Type B pancreatic cell (in vitro differentiated cells): ENCODE measurements around the gene PPP1R1B. TPM values are rescaled to one million over a fixed set of nuclear protein-coding genes. Genes with fewer than 3 reads are reported as not detected.

ENCODE experiments used
- DNase-seq: peaks from one replicate; pipeline ENCODE4 v3.0.0; 2021; ENCODE audit warnings: mixed read lengths; ENCODE audit not compliant: unreplicated experiment; ENCODE audit errors: extremely low spot score
- H3K27ac Mint-ChIP-seq: 2 replicates; pipeline ENCODE4 v1.8.0; 2021; ENCODE audit warnings: mild to moderate bottlenecking, mixed read lengths
- H3K27me3 Mint-ChIP-seq: 2 replicates; pipeline ENCODE4 v1.8.0; 2021; ENCODE audit warnings: mixed read lengths
- H3K36me3 Mint-ChIP-seq: 2 replicates; pipeline ENCODE4 v1.8.0; 2021; ENCODE audit warnings: mixed read lengths
- H3K4me1 Mint-ChIP-seq: one replicate; pipeline ENCODE4 v1.8.0; 2021; ENCODE audit warnings: mixed read lengths; ENCODE audit not compliant: unreplicated experiment
- H3K4me3 Mint-ChIP-seq: 2 replicates; pipeline ENCODE4 v1.8.0; 2021; ENCODE audit warnings: mild to moderate bottlenecking, mixed read lengths
- H3K9me3 Mint-ChIP-seq: 2 replicates; pipeline ENCODE4 v1.8.0; 2021; ENCODE audit warnings: mixed read lengths
- total RNA-seq: library from RNA; stranded (reverse); gene quantifications from 2 replicates; pipeline ENCODE4 v1.2.1, GENCODE V29; 2021; ENCODE audit warnings: low replicate concordance
- TF ChIP-seq, protein P1 (sequence below): fragments of 200-600 bp; sonication (generic); conservative IDR thresholded peaks from 2 replicates; pipeline ENCODE4 v1.5.0; 2021; ENCODE audit warnings: antibody characterized with exemption, mild to moderate bottlenecking

Gene PPP1R1B
- total RNA-seq, 1 donor from 2014 or later: 3.7 TPM

DNA sequence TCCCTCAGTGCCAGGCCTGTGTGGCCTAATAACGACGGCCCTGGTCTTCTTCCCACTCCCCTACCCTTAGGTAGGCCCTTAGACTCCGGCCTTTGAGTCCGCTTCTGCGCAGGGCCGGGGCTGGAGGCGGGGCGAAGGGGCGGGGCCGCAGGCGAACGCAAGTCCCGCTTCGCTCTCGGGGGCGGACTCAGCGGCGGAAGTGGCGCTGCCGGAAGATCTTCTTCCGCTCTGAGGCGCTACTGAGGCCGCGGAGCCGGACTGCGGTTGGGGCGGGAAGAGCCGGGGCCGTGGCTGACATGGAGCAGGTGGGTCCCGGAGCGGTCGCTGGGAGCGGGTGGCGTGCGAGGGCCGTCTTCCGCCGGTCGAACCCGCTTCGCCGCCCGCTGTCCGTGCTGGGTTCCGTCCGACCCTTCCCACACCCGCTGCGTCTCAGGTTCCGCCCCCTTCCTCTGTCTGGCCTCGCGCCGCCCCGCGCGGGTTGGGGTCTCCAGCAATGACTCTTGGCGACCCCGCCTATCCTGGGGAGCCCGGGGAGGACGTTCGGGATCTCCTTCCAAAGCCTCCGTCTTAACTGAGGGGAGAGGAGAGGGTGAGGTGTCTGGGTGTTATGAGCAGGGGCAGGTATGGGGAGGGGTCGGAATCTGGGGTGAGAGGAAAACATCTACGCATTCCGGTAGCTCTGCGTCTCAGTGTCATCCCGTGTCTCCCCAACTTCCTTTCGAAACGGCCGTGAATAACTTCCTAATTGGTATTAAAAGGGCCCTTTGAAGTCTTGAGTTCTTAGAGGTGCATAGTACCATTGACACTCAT is 10.4 kb downstream of the PPP1R1B start, which contains the start of gene STARD3:
STARD3 (plus strand) TSS at position 218 of the 810 bp plus-strand sequence. CDS start 16,388 bp downstream, outside the sequence.
- H3K27me3 Mint-ChIP-seq: no peaks in the 10 kb centered on the region
- H3K27ac Mint-ChIP-seq: peak within 1 kb of the TSS; percentile 64
- H3K9me3 Mint-ChIP-seq: no peaks in the 10 kb centered on the region
- TF ChIP-seq, protein P1, sequence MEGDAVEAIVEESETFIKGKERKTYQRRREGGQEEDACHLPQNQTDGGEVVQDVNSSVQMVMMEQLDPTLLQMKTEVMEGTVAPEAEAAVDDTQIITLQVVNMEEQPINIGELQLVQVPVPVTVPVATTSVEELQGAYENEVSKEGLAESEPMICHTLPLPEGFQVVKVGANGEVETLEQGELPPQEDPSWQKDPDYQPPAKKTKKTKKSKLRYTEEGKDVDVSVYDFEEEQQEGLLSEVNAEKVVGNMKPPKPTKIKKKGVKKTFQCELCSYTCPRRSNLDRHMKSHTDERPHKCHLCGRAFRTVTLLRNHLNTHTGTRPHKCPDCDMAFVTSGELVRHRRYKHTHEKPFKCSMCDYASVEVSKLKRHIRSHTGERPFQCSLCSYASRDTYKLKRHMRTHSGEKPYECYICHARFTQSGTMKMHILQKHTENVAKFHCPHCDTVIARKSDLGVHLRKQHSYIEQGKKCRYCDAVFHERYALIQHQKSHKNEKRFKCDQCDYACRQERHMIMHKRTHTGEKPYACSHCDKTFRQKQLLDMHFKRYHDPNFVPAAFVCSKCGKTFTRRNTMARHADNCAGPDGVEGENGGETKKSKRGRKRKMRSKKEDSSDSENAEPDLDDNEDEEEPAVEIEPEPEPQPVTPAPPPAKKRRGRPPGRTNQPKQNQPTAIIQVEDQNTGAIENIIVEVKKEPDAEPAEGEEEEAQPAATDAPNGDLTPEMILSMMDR: peak; percentile 12
- peak within 1 kb of the TSS; percentile 91 for H3K4me3 Mint-ChIP-seq
- no peaks in the 10 kb centered on the region for H3K36me3 Mint-ChIP-seq
- DNase-seq: peak; percentile 91
- peaks cover 30% of the 10 kb centered on the region for H3K4me1 Mint-ChIP-seq

DNA sequence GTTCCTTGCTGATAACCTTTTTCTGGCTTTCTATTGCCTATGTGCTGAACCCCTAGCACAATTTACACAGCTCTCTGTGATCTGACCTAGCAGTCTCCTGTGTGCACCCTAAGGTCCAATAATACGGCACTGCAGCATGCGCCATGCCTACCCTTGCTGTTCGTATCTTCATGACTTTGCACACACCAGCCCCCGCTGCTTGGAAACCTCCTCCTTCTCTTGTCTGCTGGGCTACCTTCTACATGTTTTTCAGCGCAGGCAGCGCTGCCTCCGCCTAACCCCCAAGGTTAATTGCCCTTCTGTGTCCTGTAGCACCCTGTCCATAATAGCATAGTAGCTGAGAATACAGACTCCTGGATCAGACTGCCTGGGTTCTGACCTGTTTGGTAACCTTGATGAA is 11.6 kb downstream of the PPP1R1B start:
- peaks cover 37% of the 10 kb centered on the region for H3K4me1 Mint-ChIP-seq
- no peaks in the 10 kb centered on the region for H3K9me3 Mint-ChIP-seq
- no peak for DNase-seq
- H3K27me3 Mint-ChIP-seq: no peaks in the 10 kb centered on the region
- peak overlapping the region; percentile 91 for H3K4me3 Mint-ChIP-seq
- TF ChIP-seq, protein P1: no peak
- H3K27ac Mint-ChIP-seq: peak overlapping the region; percentile 64
- H3K36me3 Mint-ChIP-seq: no peaks in the 10 kb centered on the region

DNA sequence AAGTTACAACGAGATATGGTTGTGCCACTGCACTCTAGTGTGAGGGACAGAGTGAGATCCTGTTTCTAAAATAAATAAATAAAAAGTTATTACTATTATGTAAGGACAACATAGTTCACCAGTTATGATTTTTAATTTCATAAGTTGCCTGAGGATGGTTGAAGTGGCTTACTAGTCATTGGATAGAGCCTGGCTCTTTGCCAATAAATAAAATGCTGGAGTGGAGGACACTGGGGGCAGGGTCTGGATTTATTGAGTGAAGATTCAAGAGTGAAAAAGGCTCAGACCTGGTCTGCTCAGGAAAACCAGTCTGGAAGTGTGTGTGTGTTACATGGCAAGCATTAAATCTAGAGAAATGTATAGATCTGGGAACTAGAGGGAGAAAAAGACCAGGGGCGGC is 12.3 kb downstream of the PPP1R1B start:
- H3K27ac Mint-ChIP-seq: no peak overlapping the region

DNA sequence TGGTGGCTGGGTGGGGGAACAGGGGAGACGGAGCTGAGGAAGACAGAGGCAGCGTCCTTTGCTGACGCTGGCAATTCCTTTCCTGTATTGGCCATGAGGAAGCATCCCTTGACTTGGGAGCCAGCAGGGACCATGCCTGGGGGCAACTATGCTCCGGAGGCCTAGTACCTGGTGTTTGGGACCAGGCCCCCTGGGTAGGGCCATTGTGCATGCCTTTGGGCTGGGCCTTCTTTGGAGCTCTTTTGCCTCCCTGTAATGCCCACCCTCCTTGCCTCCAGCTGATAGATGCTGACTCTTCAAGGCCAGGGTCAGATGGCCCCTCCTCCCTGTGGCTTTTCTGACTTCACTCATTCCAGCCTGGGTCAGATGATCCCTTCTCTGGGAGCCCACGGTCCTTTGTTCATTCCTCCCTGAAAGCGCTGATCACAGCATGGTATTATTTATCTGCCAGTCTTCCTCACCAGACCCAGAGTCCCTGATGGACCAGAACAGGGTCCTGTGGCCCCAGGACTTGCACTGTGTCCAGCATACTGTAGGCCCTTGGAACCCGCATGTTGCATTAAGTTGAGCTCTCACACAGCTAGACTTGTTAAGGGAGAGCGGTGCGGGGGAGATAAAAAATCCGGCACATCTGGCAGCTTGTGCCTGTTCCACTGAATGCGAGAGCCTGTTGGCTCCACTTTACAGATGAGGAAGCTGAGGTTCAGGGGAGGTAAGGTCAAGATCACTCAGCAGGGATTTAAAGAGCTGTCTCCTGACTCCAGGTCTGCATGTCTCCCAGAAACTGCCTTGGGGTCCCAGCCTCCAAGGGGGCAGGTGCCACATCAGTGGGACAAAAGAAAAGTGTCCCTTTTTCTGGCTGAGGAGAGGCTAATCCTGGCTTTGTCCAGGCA is 13.1 kb downstream of the PPP1R1B start:
- H3K9me3 Mint-ChIP-seq: no peaks in the 10 kb centered on the region
- peaks cover 45% of the 10 kb centered on the region for H3K4me1 Mint-ChIP-seq
- no peak overlapping the region for H3K27ac Mint-ChIP-seq
- H3K4me3 Mint-ChIP-seq: peak overlapping the region; percentile 29
- TF ChIP-seq, protein P1: no peak
- no peaks in the 10 kb centered on the region for H3K27me3 Mint-ChIP-seq
- no peak for DNase-seq
- H3K36me3 Mint-ChIP-seq: no peaks in the 10 kb centered on the region

More for the DNA sequence above, 12.3 kb downstream of the PPP1R1B start:
- H3K36me3 Mint-ChIP-seq: no peaks in the 10 kb centered on the region
- peak overlapping the region; percentile 29 for H3K4me3 Mint-ChIP-seq
- no peaks in the 10 kb centered on the region for H3K9me3 Mint-ChIP-seq
- no peak for DNase-seq
- no peaks in the 10 kb centered on the region for H3K27me3 Mint-ChIP-seq
- peaks cover 43% of the 10 kb centered on the region for H3K4me1 Mint-ChIP-seq
- TF ChIP-seq, protein P1: no peak

DNA sequence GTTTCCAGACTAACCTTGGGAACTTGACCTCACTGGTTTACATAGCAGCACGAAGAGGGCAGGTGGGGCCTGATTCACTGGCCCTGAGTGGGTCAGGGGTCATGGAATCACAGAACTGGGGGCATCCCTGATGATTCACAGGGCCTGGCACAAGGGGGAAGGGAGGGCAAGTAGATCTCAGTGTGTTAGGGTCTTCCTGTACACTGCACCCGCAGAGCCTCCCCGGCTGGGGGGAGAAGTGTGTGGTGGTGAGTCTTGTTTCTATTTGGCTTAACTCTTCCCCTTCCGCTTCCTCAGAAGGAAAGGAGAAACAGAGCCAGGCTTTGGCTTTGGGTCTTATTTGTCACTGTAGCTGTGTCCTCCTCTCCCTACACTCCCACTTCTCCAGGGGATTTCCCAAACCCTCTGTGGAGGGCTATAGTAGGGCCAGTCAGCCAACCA is 13.9 kb downstream of the PPP1R1B start:
- Mint-ChIP-seq H3K4me3 (no peak overlapping the region), H3K36me3 (no peaks in the 10 kb centered on the region), H3K9me3 (no peaks in the 10 kb centered on the region), H3K27me3 (no peaks in the 10 kb centered on the region), H3K4me1 (peaks cover 48% of the 10 kb centered on the region), H3K27ac (no peak overlapping the region)
- no peak for DNase-seq
- TF ChIP-seq, protein P1: no peak
